CD4-positive, alpha-beta T cell treated with Interferon gamma for 1 hour (primary cell): ENCODE measurements around the gene SLC25A53.

Experiments used
- DNase-seq: peaks from one replicate; pipeline ENCODE4 v3.0.0-alpha.2; 2020

SLC25A53 gene

DNA sequence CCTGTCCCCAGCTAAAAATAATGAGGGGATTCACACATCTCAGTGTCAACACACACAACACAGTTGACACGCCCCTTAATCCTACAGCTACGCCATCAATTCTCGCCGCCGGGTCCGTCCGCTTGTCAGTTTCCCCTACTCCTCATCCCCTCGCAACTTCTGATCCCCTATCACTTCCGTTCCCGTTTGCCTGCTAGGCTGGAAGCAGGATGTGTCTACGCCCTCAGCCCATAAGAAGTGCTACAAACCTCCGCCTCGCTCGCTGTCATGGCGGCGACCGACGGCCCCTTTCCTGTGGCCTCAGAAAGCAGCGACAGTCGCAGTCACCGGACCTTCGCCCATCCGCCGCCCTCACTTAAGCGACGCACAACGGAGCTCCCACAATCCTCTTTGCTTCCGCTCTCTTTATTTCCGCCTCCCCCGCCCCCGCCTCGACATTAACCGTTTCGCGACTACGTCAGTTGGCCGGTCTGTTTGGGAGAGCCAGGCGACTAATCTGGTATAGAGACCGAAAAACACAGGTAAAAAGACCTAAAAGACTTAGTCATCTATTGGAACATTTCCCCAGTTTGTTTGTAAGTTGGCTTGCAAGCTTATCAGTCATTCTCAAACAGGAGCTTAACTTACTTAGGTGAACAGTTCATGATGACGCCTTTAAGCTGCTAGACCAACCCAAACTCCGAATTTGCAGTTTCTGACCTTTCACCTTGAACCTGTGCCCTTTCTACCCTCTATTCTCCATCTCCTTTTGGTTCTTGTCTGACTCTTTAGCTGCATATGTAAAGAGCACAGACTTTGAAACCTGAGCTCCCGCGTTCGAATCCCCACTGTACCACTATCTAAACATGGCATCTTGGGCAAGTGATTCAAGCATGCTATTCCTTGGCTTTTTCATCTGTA lies at the start of gene SLC25A53:
TSS of gene SLC25A53 (minus strand) at position 380 of the 900 bp plus-strand sequence. CDS start 51,752 bp downstream, outside the sequence.
- DNase-seq, result peak; percentile 81

- no peak for DNase-seq
These were observed 48.7 kb upstream of the SLC25A53 start for GRCh38 chrX:104205548-104205947.

- DNase-seq, result no peak
These were observed 38.8 kb upstream of the SLC25A53 start for GRCh38 chrX:104195489-104196084.

- DNase-seq, result no peak
These were observed 38.2 kb upstream of the SLC25A53 start for GRCh38 chrX:104195013-104195412.

GRCh38 chrX:104193485-104193884 lies 36.7 kb upstream of the SLC25A53 start:
- no peak for DNase-seq

- DNase-seq, result no peak
These were observed 33.0 kb upstream of the SLC25A53 start for GRCh38 chrX:104189837-104190236.

DNA sequence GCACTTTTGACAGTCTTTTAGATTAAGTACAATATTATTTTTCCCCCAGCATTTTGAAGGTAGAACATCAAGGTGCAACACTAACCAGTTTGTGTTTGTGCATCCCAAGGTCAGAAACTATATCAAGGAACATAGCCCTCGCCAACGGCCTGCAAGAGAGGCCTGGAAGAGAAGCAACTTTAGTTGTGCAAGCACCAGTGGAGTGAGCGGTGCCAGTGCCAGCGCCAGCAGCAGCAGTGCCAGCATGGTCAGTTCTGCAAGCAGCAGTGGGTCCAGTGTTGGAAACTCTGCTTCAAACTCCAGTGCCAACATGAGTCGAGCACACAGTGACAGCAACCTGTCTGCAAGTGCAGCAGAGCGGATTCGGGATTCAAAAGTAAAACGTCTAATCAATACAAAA lies 31.1 kb upstream of the SLC25A53 start:
- no peak for DNase-seq

GRCh38 chrX:104183685-104184084 lies 26.9 kb upstream of the SLC25A53 start:
- no peak for DNase-seq

DNA sequence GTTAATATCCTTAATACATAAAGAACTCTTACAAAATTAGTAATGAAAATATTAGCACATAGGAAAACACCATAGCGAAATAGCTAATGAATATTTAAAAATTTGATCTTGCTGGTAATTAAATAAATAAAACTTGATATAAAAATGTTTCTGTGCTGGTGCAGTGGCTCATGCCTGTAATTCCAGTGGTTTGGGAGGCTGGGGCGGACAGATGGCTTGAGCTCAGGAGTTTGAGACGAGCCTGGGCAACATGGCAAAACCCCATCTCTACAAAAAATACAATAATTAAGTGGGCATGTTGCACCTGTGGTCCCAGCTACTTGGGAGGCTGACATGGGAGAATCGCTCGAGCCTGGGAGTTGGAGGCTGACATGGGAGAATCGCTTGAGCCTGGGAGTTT lies 17.0 kb upstream of the SLC25A53 start:
- DNase-seq, result no peak

DNA sequence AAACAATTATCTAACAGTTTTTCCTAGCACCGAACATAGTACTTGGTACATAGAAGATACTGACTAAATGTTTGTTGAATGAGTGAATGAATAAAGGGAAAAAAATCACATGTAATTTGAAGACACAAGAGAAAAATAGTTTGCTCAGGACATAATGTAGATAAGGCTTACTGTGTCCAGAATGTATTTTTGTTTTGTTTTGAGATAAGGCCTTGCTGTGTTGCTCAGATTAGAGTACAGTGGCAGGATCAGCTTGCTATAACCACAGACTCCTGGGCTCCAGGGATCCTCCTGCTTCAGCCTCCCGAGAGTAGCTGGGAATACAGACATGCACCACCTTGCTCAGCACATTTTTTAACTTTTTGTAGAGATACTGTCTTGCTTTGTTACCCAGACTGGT lies 16.0 kb upstream of the SLC25A53 start:
- no peak for DNase-seq

GRCh38 chrX:104172121-104172520 lies 15.3 kb upstream of the SLC25A53 start:
- no peak for DNase-seq

DNA sequence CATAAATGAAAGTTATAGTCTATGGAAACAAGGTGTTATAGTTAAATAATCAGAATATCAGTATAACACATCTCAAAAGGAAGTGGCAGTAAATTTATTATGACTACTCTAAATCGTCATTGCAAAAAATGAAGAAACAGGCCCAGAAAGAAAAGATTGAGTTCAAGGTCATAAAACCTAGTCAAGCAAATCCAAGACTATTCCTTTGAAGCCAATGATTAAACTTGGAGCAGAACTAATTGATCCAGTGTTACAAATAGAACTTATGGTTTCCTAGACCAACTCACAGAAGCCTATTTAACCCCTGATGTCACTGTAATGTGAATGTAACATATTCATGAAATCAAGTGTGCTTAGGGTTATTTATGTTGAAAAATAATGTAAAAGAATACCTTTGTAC lies 11.3 kb upstream of the SLC25A53 start:
- no peak for DNase-seq

GRCh38 chrX:104166735-104167436 lies 10.1 kb upstream of the SLC25A53 start:
- DNase-seq, result no peak

- peak; percentile 86 for DNase-seq
These were observed 9.3 kb upstream of the SLC25A53 start, which contains the start of gene FAM199X for GRCh38 chrX:104165894-104166734. TSS of gene FAM199X (plus strand) at chrX:104166453. CDS start at chrX:104166786, 333 bp downstream.

DNA sequence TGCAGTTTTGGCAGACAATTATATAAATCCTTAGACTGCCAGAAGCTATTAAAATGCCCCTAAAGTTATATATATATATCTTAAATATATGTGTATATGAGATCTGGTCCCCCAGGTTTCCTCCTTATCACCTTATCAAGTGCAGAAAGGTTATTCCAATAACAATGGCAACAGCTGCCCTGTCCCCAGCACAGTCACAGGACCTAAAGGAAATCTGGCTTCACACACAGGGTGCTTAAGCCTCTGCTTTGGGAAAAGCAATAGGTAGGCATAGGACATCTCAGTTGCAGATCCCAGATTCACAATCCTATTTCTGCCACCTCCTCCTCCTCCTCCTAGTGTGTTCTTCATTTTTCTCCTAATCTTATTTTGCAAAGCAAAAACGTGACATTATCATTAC lies 5.8 kb downstream of the SLC25A53 start:
- no peak for DNase-seq

GRCh38 chrX:104141087-104141760 lies 15.6 kb downstream of the SLC25A53 start:
- no peak for DNase-seq

DNA sequence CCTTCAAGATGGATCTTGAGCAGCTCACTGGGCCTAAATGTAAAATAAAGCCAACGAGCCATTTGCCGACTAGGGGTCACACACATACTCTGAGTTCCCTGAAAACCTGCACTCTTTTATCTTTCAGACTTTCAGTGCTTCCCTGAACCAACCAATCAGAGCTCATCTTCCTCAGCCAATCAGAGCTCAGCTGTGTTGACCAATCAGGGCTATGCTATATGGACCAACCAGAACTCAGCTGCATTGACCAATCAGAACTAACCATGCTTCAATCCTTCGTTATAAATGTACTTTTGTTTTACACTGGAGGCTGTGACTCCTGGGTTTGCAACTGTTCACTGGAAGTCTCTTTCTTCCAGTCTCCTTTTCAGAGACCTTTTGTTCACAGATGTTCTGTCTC lies 19.3 kb downstream of the SLC25A53 start:
- DNase-seq, result no peak

DNA sequence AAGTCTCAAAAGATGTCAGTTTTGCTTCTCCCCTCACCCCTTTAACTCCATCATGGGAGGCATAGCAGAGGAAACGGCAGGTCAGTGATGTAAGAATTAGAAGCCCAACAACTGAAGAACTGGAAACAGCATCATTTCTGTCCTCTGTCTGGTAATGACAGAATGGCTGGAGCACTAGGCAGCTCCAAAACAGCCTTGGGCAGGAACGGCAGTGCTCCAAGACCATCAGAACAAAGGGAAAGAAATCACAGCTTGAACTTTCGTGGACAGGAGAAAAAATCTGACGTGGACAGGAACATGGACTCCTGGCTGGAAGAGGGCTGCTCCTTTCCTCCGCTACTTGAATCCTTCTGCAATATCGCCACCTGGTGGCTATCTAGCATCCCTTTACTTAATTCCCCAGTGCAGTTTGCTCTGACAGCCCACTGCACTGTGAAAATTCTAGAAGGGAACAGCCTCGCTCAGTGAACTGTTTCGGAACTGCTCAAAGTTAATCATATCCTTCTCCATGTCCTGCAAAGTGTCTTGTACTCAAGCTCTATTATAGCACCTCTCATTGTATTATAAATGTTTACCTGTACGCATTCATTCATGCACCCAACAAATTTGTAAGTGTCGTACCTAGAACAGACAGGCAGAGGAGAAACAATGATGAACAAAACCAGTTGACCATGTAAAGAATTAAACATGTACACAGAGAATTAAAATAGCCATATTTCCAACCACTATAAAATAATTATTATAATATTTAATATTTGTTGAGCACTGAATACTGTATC lies 20.4 kb downstream of the SLC25A53 start:
- DNase-seq, result peak; percentile 50

GRCh38 chrX:104135677-104136076 lies 21.1 kb downstream of the SLC25A53 start:
- no peak for DNase-seq

DNA sequence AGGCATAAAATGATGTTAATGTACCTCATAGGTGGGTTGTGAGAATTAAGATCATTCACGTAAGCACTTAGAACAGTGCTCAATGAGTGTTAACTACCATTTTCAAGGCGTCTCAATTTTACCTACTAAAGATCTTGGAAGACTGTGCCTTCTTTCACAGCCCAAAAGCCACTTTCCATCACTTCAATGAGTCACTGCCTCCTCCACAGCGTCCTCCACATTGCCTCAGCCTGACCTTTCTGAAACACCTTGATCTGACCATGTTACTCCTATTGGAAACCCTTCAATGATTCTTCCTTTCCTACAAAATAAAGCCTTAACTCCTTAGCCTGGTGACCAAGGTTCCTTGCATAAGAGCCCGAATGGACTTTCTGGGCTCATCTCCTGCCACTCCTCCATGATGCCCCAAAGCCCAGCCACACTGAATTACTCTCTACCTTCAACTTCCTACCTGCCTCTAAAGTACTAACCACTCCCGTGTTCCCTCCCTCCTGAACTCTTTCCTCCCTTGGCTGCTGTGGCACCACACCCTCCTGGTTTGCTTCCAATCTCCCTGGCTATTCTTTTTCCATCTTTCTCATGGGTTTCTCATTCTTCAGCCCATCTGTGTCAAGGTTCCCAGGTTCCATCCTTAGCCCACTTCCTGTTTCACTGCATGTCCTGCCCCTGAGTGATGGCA lies 22.1 kb downstream of the SLC25A53 start:
- no peak for DNase-seq

GRCh38 chrX:104130808-104131207 lies 26.0 kb downstream of the SLC25A53 start:
- no peak for DNase-seq
